IMR-90 (cell line): Measurements from ENCODE around the gene JAKMIP1. TPM values are rescaled to one million over a fixed set of nuclear protein-coding genes. Genes with fewer than 3 reads are reported as not detected.

Experiments
- ATAC-seq: fragments of 200-7000 bp; cut with Tn5 transposase; 2 replicates; pipeline ENCODE4 v1.9.1; 2020; ENCODE audit warnings: low read depth, mild to moderate bottlenecking, moderate library complexity
- BruUV-seq: library from RNA; stranded (reverse); fragments of 400-500 nt; replicated peaks from 2 replicates; lab custom pipeline; 2021; lab: Mats Ljungman, UMichigan
- CTCF ChIA-PET: fragments of 300-600 bp; formaldehyde crosslinking; extraction: SDS; loops from one replicate; lab custom pipeline; 2021; ENCODE audit warnings: antibody characterized with exemption; lab: Yijun Ruan, JAX
- POLR2A ChIA-PET: fragments of 300-600 bp; sonication (Branson Sonifier 250); formaldehyde crosslinking; loops from one replicate; lab custom pipeline; 2022; ENCODE audit warnings: antibody characterized with exemption; ENCODE audit not compliant: unreplicated experiment; lab: Charles Lee
- DNase-seq: peaks from one replicate; pipeline ENCODE4 v3.0.0; 2013
- H2AFZ ChIP-seq: replicated peaks from 2 replicates; pipeline ENCODE3; 2013; ENCODE audit warnings: low read length, mild to moderate bottlenecking; ENCODE audit not compliant: poor library complexity
- H2AK5ac ChIP-seq: 2 replicates; pipeline ENCODE4 v1.6.1; 2013; ENCODE audit warnings: low read depth, low read length, inconsistent platforms
- H2AK9ac ChIP-seq: replicated peaks from 2 replicates; pipeline ENCODE3; 2013; ENCODE audit warnings: mild to moderate bottlenecking, low read depth, low read length, moderate library complexity; ENCODE audit not compliant: poor library complexity
- H2BK120ac ChIP-seq: 2 replicates; pipeline ENCODE4 v1.6.1; 2013; ENCODE audit warnings: low read depth, low read length, inconsistent platforms
- H2BK15ac ChIP-seq: 3 replicates; pipeline ENCODE4 v1.6.1; 2013; ENCODE audit warnings: low read depth, low read length, inconsistent platforms
- H2BK20ac ChIP-seq: 2 replicates; pipeline ENCODE4 v1.6.1; 2013; ENCODE audit warnings: low read depth, mild to moderate bottlenecking, inconsistent platforms, low read length, moderate library complexity
- H2BK5ac ChIP-seq: 2 replicates; pipeline ENCODE4 v1.6.1; 2013; ENCODE audit warnings: mild to moderate bottlenecking, low read depth, low read length, inconsistent platforms; ENCODE audit not compliant: poor library complexity, severe bottlenecking
- H3K14ac ChIP-seq: replicated peaks from 2 replicates; pipeline ENCODE4 v1.6.1; 2013; ENCODE audit warnings: low read depth, low read length, inconsistent platforms
- H3K18ac ChIP-seq: 2 replicates; pipeline ENCODE4 v1.6.1; 2013; ENCODE audit warnings: low read depth, low read length, control low read depth
- H3K23ac ChIP-seq: 2 replicates; pipeline ENCODE4 v1.6.1; 2013; ENCODE audit warnings: low read depth, low read length, inconsistent platforms
- H3K27ac ChIP-seq: 2 replicates; pipeline ENCODE4 v1.5.1; 2013; ENCODE audit warnings: mild to moderate bottlenecking, control low read depth, low read length; ENCODE audit not compliant: insufficient read depth
- H3K27me3 ChIP-seq: 2 replicates; pipeline ENCODE4 v1.6.1; 2013; ENCODE audit warnings: low read length; ENCODE audit not compliant: control insufficient read depth, insufficient read depth
- H3K36me3 ChIP-seq: 2 replicates; pipeline ENCODE4 v1.6.1; 2013; ENCODE audit warnings: low read length, mixed read lengths; ENCODE audit not compliant: control insufficient read depth, insufficient read depth
- H3K4ac ChIP-seq: 2 replicates; pipeline ENCODE4 v1.6.1; 2013; ENCODE audit warnings: low read depth, low read length, inconsistent platforms
- H3K4me1 ChIP-seq: 2 replicates; pipeline ENCODE4 v1.6.1; 2013; ENCODE audit warnings: low read length, mixed read lengths; ENCODE audit not compliant: control insufficient read depth, insufficient read depth
- H3K4me2 ChIP-seq: 2 replicates; pipeline ENCODE4 v1.6.1; 2013; ENCODE audit warnings: low read depth, mild to moderate bottlenecking, control low read depth, low read length, moderate library complexity
- H3K4me3 ChIP-seq: 2 replicates; pipeline ENCODE4 v1.5.1; 2013; ENCODE audit warnings: low read depth, mild to moderate bottlenecking, control low read depth, low read length, moderate library complexity; ENCODE audit not compliant: insufficient read depth
- H3K56ac ChIP-seq: 2 replicates; pipeline ENCODE4 v1.6.1; 2013; ENCODE audit warnings: low read length, inconsistent platforms; ENCODE audit not compliant: insufficient read depth; ENCODE audit errors: extremely low read depth
- H3K79me1 ChIP-seq, 2 experiments: 2 replicates each; pipeline ENCODE4 v1.6.1; 2013; ENCODE audit warnings: low read length in 2 of 2, inconsistent platforms in 1 of 2, low read depth in 1 of 2
- H3K9ac ChIP-seq: 2 replicates; pipeline ENCODE4 v1.6.1; 2013; ENCODE audit warnings: low read depth, low read length, control low read depth
- H3K9me1 ChIP-seq: 2 replicates; pipeline ENCODE4 v1.6.1; 2013; ENCODE audit warnings: low read length, inconsistent platforms; ENCODE audit not compliant: insufficient read depth
- H3K9me3 ChIP-seq: 2 replicates; pipeline ENCODE4 v1.6.1; 2013; ENCODE audit warnings: low read length; ENCODE audit not compliant: control insufficient read depth, insufficient read depth
- H4K20me1 ChIP-seq: 2 replicates; pipeline ENCODE4 v1.6.1; 2013; ENCODE audit warnings: low read length, inconsistent platforms; ENCODE audit not compliant: insufficient read depth
- H4K5ac ChIP-seq: 2 replicates; pipeline ENCODE4 v1.6.1; 2013; ENCODE audit warnings: mild to moderate bottlenecking, low read depth, low read length, control low read depth
- H4K8ac ChIP-seq, 2 experiments: 2 replicates each; pipeline ENCODE4 v1.6.1; 2013; ENCODE audit warnings: low read depth in 2 of 2, low read length in 2 of 2, control low read depth in 1 of 2, inconsistent platforms in 1 of 2
- H4K91ac ChIP-seq: 2 replicates; pipeline ENCODE4 v1.6.1; 2013; ENCODE audit warnings: low read depth, low read length, inconsistent platforms; ENCODE audit not compliant: insufficient read depth
- RCOR1 ChIP-seq: IDR thresholded peaks from 2 replicates; pipeline ENCODE4 v1.6.1; 2012; ENCODE audit warnings: mild to moderate bottlenecking, low read length, improper control_type of control experiment; ENCODE audit not compliant: insufficient replicate concordance
- WGBS, 2 experiments: methylation state at CpG; one replicate each; pipeline versions ENCODE4 v1.1.5 to v1.1.7; 2013; ENCODE audit warnings: missing lambda C conversion rate in 2 of 2; ENCODE audit not compliant: insufficient read length in 1 of 2; ENCODE audit errors: extremely low coverage in 2 of 2; 5-methylcytosine and 5-hydroxymethylcytosine counted together
- dilution Hi-C: fragments of 300-500 bp; cut with HindIII; formaldehyde crosslinking; loops from one replicate; pipeline ENCODE4 v1.14.3; 2018; ENCODE audit warnings: low sequenced_read_pairs; ENCODE audit not compliant: unreplicated experiment
- in situ Hi-C: fragments of 300-500 bp; cut with MboI; formaldehyde crosslinking; loops from 3 replicates; pipeline ENCODE4 v1.14.3; 2019; ENCODE audit warnings: low sequenced_read_pairs, inconsistent platforms, mixed read lengths
- intact Hi-C: fragments of 100-400 bp; cut with micrococcal nuclease; formaldehyde crosslinking; loops from 2 replicates; pipeline ENCODE4 v1.10.0; 2022
- polyA plus RNA-seq, 3 experiments: library from polyadenylated mRNA; depleted of rRNA; stranded (reverse); fragments of >200 nt; gene quantifications; 2 replicates each; pipeline ENCODE4 v1.2.3, GENCODE V29; 2012; ENCODE audit warnings: low replicate concordance in 1 of 3
- total RNA-seq: library from RNA; depleted of rRNA; stranded (reverse); fragments of >200 nt; gene quantifications from 2 replicates; pipeline ENCODE4 v1.2.3, GENCODE V29; 2012

JAKMIP1 gene
- total and polyA plus RNA-seq, 2 of the 4 experiments (the other 2 are of a cell fraction): not detected

- no peaks in the 10 kb centered on the region for H3K4me1 ChIP-seq
- POLR2A ChIA-PET: no interaction called here
- H3K79me1 ChIP-seq: no peaks in the 10 kb centered on the region
- no peak overlapping the region; the same call in 1 of the 2 replicates for H3K56ac ChIP-seq
- no peak overlapping the region for H2BK5ac ChIP-seq
- WGBS, 2 experiments: 0% methylated on average over 1 of the region's 10 CpGs; no CpG with 5 or more reads in 1 of the 2 experiments
- H3K4me2 ChIP-seq: no peak overlapping the region
- dilution Hi-C loops: no loop called here
- no peak overlapping the region for H3K18ac ChIP-seq
- intact Hi-C loops: no loop called here
- H2AK9ac ChIP-seq: no peak overlapping the region
- H3K23ac ChIP-seq: no peak overlapping the region
- H3K9me3 ChIP-seq: no peaks in the 10 kb centered on the region
- in situ Hi-C loops: loop anchor here (25.0 kb wide), 2 partner anchors 109 to 409 kb away; no protein-coding TSS in a partner anchor
- no peak overlapping the region for H3K9ac ChIP-seq
- no peaks in the 10 kb centered on the region for H3K27me3 ChIP-seq
- BruUV-seq: no TSS peak
- H2BK20ac ChIP-seq: no peak overlapping the region
- H3K36me3 ChIP-seq: no peaks in the 10 kb centered on the region
- H3K9me1 ChIP-seq: no peaks in the 10 kb centered on the region
- no peak overlapping the region for H4K8ac ChIP-seq
- ATAC-seq: no peak
- no peak overlapping the region for H3K27ac ChIP-seq
- no peak overlapping the region for H3K4ac ChIP-seq
- no peak overlapping the region for H2AK5ac ChIP-seq
- H3K14ac ChIP-seq: no peak overlapping the region
- TF ChIP-seq RCOR1: no peak
- H2BK15ac ChIP-seq: no peak overlapping the region
- no peak overlapping the region for H3K4me3 ChIP-seq
- CTCF ChIA-PET: no interaction called here
- H4K91ac ChIP-seq: no peak overlapping the region
- H4K5ac ChIP-seq: no peak overlapping the region
- no peak for DNase-seq
- no peak overlapping the region for H2AFZ ChIP-seq
- H2BK120ac ChIP-seq: no peak overlapping the region
- no peaks in the 10 kb centered on the region for H4K20me1 ChIP-seq
Measured at GRCh38 chr4:6028168-6028567, 172.2 kb downstream of the JAKMIP1 start.
